HL-60 (cell line): ENCODE data around the gene PRRC2B.

ENCODE experiments used
- DNase-seq, 2 experiments: peaks; one replicate each; pipeline ENCODE4 v3.0.0-alpha.2; 2010 to 2020; ENCODE audit warnings: low read depth in 1 of 2, low spot score in 1 of 2
- H3K27ac ChIP-seq: fragments of 250-450 bp; sonication (Bioruptor Pico); replicated peaks from 2 replicates; pipeline ENCODE4 v1.5.1; 2020; ENCODE audit warnings: mild to moderate bottlenecking, moderate library complexity
- H3K27me3 ChIP-seq: fragments of 250-450 bp; sonication (Bioruptor Pico); 2 replicates; pipeline ENCODE4 v1.5.1; 2021; ENCODE audit warnings: mild to moderate bottlenecking, moderate library complexity; ENCODE audit not compliant: insufficient read depth, poor library complexity, severe bottlenecking
- H3K4me3 ChIP-seq: replicated peaks from 2 replicates; pipeline ENCODE4 v1.5.1; 2011; ENCODE audit warnings: mild to moderate bottlenecking, control low read depth, low read length; ENCODE audit not compliant: insufficient read depth
- CTCF ChIP-seq: IDR thresholded peaks from one replicate; pipeline ENCODE4 v1.5.1; 2011; ENCODE audit warnings: low read length, control low read depth, inconsistent platforms; ENCODE audit not compliant: insufficient read depth
- GABPA ChIP-seq: IDR thresholded peaks from 2 replicates; pipeline ENCODE4 v1.6.1; 2012; ENCODE audit warnings: low read depth
- POLR2AphosphoS5 ChIP-seq: IDR thresholded peaks from 2 replicates; pipeline ENCODE4 v1.6.1; 2012; ENCODE audit warnings: low read depth
- REST ChIP-seq: IDR thresholded peaks from 2 replicates; pipeline ENCODE4 v1.6.1; 2012; ENCODE audit warnings: low read depth; ENCODE audit not compliant: insufficient replicate concordance
- SPI1 ChIP-seq: IDR thresholded peaks from 2 replicates; pipeline ENCODE4 v1.6.1; 2012; ENCODE audit warnings: low read depth, mild to moderate bottlenecking, borderline replicate concordance

The PRRC2B gene

GRCh38 chr9:131517761-131518190 is 123.9 kb downstream of the PRRC2B start:
- H3K27ac ChIP-seq = no peak overlapping the region
- no peaks in the 10 kb centered on the region for H3K27me3 ChIP-seq
- H3K4me3 ChIP-seq = no peak overlapping the region
- no peak for TF ChIP-seq SPI1
- no peak for TF ChIP-seq CTCF
- no peak for TF ChIP-seq POLR2AphosphoS5
- no peak for TF ChIP-seq GABPA
- DNase-seq = no peak

GRCh38 chr9:131518553-131518952 is 124.7 kb downstream of the PRRC2B start:
- Histone ChIP-seq H3K4me3 (no peak overlapping the region), H3K27ac (no peak overlapping the region), H3K27me3 (no peaks in the 10 kb centered on the region)
- TF ChIP-seq POLR2AphosphoS5 (no peak), SPI1 (no peak)
- no peak for DNase-seq

- no peak for DNase-seq
- no peaks in the 10 kb centered on the region for H3K27me3 ChIP-seq
- H3K4me3 ChIP-seq = no peak overlapping the region
- TF ChIP-seq GABPA (no peak), CTCF (no peak), SPI1 (no peak), REST (no peak), POLR2AphosphoS5 (no peak)
- H3K27ac ChIP-seq = no peak overlapping the region
These were observed 126.6 kb downstream of the PRRC2B start for GRCh38 chr9:131520503-131520902.

GRCh38 chr9:131521203-131521602 is 127.3 kb downstream of the PRRC2B start:
- Histone ChIP-seq H3K27me3 (no peaks in the 10 kb centered on the region), H3K27ac (no peak overlapping the region), H3K4me3 (no peak overlapping the region)
- no peak for DNase-seq
- TF ChIP-seq REST (no peak), POLR2AphosphoS5 (no peak), GABPA (no peak)

- no peak for DNase-seq
- Histone ChIP-seq H3K27ac (no peak overlapping the region), H3K27me3 (no peaks in the 10 kb centered on the region), H3K4me3 (no peak overlapping the region)
- no peak for TF ChIP-seq CTCF
- TF ChIP-seq POLR2AphosphoS5 = no peak
- TF ChIP-seq SPI1 = no peak
- no peak for TF ChIP-seq REST
These were observed 127.9 kb downstream of the PRRC2B start for GRCh38 chr9:131521822-131522221.
